Activated gamma-delta T cell (primary cell): ENCODE data around the gene URB1.
"Not testable (repeated sequence)": the region's sequence is repeated elsewhere in the genome, so short reads cannot be mapped to it uniquely, and the experiment has no call there.

Experiments used
- DNase-seq: peaks from one replicate; lab custom pipeline; 2025; lab: John Stamatoyannopoulos, UW

The URB1 gene

DNA sequence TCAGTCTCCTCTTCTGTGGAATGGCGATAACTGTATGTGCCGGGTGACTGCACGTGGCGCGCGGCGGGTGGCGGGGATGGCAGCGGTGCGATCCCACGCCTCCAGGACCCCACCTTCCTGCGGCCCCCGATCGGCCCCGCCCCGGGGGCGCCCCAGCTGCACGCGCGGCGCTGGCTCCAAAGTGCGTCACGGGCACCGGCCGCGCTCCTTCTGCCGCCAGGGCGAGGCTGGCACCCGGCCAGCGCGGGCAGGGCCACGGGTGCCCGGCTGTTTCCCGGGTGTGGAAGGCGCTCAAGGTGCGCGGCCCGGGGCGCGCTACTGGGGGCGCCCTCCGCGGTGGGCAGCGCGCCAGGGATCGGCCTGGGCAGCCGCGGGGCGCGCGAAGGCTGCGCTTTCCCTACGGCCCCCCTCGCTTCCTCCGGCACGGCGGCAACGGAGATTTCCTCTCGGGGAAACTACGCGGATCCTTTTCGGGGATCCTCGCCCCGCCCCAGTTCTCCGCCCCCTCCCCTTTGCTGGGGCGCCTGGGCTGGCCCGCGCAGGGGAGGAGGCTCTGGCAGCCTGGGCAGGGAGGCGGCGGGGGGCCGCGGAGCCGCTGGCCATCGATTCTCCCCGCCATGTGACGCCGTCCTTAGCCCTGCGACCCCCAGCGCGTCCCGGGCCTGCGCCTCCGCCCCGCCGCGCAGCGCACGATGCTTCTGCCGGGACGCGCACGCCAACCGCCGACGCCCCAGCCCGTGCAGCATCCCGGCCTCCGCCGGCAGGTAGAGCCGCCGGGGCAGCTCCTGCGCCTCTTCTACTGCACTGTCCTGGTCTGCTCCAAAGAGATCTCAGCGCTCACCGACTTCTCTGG, 19.6 kb upstream of the URB1 start, which contains the start of gene EVA1C:
Gene EVA1C, plus strand, starts transcription at position 545 of the 853 bp plus-strand sequence. Its CDS starts 148 bp downstream, at position 693.
- peak; percentile 73 for DNase-seq

GRCh38 chr21:32411350-32412161, 18.7 kb upstream of the URB1 start:
- peak; percentile 38 for DNase-seq

DNA sequence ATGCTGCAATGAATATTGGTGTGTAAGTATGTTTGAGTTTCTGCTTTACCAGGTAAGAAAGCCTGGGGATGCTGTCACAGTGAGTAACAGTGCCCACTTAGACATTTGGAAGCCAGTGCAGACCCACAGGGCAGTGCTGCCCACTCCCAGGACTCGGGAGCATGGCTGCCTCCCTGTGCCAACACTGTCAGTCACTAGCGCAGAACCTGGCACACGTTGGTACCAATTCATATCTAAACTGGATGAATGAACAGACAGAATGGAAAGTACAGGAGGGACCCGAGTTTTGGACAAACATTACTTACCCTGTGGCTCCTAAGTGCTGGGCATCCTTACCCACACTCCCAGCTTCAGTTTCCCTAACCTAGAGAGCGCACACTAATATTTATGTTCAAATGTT, 18.1 kb upstream of the URB1 start:
- no peak for DNase-seq

GRCh38 chr21:32410291-32410690, 17.5 kb upstream of the URB1 start:
- DNase-seq, result no peak

DNA sequence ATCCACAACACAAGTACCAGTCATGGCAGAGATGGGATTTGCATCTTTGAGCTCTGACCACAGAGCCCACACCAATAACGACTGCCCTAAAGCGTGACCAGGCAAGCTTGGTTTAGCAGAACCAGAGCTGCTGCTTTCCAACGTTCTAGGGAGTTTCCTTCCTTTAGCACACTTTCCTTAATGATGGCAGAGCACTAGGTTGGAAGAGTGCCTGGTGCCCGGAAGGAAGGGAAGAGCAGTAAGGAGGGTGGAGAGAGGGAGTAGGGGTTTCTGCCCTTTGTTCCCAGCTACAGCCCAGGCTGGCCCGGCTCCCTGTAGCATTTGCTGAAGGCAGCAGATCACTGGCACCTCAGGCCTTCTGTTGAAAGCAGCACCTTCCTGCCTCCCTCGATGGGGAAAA, 13.6 kb upstream of the URB1 start:
- DNase-seq, result no peak

GRCh38 chr21:32403201-32403777, 10.5 kb upstream of the URB1 start:
- DNase-seq, result no peak

DNA sequence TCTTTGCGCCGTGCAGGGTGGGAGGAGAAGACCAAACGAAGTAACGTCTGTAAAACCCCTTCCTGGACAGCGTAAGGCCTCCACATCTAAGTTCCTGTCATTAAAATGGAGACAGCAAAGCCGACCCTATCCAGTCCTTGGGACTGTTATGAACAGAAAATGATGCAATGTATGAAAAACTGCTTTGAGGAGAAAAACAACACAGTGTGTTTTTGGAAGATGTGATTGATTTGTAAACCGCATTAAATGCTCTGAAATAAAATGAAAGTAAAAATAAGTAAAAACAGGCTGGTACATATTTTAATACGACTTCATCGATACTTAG, 827 bp upstream of the URB1 start:
- no peak for DNase-seq

DNA sequence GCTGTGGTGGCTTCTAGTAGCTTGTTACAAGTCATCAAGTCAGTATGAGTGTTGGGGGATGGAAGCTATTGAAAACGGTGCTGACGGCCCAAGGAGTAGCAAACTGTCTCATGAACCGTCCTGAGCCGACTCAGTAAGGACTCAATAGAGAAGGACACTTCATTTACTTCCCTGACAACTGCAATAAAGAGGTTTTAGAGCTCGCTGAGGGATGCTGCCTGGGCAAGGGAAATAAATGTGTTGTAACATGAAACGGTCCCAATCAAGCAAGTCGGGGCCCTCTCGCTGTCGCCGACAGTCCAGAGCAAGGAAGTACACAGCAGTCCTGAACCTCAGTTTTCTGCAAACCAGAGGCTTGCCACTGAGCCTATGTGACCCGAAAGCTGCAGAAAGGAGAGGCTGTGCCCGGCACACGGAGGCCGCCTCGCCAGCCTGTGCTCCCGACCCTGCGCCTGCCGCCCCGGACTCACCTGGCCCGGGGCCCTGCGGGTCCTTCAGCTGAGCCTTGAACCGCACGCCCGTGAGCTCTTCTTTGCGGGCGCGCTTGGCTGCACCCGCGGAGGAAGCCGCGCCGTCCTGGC, 423 bp downstream of the URB1 start:
- no peak for DNase-seq

DNA sequence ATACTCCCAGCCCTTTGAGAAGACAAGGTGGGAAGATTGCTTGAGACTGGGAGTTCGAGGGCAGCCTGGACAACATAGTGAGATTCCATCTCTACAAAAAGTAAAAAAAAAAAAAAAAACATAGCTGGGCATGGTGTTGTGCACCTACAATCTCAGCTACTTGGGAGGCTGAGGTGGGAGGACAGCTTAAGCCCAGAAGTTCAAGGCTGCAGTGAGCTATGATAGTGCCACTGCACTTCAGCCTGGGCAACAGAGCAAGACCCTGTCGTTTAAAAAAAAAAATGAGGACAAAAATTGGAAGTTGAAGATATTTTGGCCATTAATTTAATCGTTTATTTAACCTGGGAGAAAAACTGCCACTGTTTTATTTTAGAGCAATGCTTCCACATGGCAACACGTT, 1.1 kb downstream of the URB1 start:
- no peak for DNase-seq

DNA sequence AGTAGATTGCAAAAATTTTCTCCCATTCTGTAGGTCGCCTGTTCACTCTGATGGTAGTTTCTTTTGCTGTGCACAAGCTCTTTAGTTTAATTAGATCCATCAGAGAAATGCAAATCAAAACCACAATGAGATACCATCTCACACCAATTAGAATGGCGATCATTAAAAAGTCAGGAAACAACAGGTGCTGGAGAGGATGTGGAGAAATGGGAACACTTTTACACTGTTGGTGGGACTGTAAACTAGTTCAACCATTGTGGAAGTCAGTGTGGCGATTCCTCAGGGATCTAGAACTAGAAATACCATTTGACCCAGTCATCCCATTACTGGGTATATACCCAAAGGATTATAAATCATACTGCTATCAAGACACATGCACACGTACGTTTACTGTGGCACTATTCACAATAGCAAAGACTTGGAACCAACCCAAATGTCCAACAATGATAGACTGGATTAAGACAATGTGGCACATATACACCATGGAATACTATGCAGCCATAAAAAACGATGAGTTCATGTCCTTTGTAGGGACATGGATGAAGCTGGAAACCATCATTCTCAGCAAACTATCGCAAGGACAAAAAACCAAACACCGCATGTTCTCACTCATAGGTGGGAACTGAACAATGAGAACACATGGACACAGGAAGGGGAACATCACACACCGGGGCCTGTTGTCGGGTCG, 2.1 kb downstream of the URB1 start:
- not testable (repeated sequence) for DNase-seq

DNA sequence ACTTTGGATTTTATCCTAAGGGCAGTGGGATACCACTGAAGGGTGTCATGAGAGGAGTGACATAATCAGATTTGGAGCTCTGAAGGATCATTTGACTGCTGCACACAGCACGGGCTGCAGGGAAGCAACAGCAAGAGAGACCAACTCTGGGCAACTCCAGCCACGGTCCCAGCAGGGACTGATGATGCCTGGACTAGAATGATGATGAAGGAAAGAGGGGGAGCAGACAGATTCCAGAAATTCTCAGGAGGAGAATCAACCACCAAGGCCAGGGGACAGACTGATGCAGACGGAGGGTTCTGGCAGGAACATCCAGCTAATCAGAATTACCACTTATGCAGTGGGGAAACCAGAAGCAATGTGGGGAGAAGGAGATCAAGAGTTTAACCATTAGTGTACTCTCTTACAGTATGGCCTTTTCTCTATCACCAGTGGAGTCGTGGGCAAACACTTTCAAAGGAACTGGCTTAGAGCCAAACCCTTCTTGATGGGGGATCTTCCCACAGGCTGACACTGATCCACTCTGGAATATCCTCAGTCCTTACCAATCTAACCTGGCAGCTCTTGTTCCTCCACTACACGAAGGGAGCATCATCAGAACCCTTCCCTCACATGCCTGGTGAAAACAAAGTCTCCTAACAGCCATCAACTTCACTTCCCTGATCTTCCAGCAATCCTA, 3.3 kb downstream of the URB1 start:
- DNase-seq, result no peak

- no peak for DNase-seq
Measured at GRCh38 chr21:32388306-32388705, 4.5 kb downstream of the URB1 start.

DNA sequence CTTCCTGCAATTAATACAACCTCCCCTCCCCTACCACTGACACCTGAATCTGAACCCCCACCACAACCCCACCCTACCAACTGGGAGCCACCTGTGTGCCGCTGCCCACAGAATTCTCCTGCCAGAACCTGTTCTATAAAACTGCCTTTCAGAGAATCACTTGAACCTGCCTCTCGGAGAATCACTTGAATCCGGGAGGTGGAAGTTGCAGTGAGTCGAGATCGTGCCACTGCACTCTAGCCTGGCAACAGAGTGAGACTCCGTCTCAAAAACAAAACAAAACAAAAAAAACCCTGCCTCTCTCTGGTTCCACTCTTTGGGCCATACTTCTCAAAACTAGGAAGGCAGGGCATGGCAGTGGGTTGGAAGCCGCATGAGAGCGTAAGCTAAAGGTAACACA, 5.7 kb downstream of the URB1 start:
- DNase-seq, result no peak

DNA sequence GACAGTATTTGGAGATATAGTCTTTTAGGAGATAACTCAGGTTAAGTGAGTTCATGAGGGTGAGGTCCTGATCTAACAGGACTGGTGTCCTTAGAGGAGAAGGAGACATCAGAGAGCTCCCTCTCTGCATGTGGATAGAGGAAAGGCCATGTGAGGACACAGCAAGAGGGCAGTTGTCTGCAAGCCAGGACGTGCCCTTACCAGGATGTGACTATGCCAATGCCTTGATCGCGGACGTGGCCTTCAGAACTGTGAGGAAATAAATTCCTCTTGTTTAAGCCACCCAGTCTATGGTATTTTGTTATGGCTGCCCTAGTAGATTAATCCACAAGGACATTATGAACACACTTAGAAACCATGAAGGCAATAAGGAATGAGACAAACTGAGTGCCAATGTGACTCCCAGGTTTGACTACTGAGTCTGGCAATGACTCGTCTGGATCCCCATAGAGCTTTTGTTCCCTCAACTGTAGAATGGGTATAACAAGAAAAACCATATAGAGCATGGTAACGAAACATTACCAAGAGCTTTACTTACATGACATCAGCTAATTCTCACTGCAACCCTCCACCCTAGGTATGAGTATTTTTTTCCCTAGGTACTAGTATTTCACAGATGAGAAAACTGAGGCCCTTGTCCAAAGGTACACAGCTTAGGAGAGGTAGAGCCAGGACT, 6.5 kb downstream of the URB1 start:
- no peak for DNase-seq

DNA sequence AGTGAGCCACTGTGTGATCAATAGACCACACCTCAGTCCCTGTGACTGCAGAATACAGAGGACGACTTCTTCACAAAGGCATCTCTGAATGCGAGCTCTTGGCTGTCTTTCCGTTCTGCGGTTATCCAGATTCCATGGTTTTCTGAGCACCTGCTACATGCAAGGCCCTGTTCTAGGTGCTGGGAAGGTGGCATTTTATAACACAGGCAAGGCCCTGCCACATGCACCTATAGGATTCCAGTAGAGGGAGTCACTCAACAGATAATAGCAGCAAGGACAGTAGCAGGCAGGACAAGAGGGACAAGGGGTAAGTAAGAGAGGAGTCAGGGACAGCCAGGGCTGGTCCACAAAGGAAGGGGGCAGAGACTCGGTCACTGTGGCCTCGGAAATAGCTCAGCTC, 9.0 kb downstream of the URB1 start:
- no peak for DNase-seq

GRCh38 chr21:32382108-32382644, 10.6 kb downstream of the URB1 start:
- no peak for DNase-seq

DNA sequence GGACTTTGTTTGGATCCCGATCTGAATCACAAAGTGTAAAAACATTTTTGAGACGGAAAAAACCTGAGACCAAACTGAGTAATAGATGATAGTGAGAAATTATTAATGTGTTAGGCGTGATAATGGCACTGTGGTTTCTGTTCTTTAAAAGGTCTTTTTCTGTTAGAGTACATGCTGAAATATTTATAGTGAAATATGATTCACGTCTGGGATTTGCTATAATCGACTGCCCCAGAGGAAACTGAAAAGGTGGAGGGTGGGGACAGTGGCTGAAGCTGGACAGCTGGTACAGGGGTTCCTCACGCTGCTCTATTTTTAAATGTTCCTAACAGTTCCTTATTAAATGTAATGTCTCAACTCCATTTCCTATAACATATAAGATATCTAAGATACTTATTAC, 11.2 kb downstream of the URB1 start:
- DNase-seq, result no peak

- DNase-seq, result no peak
Measured at GRCh38 chr21:32380940-32381339, 11.9 kb downstream of the URB1 start.

GRCh38 chr21:32378956-32379355, 13.9 kb downstream of the URB1 start:
- DNase-seq, result no peak

- DNase-seq, result no peak
Measured at GRCh38 chr21:32377991-32378390, 14.8 kb downstream of the URB1 start.
